HuH-7.5 (cell line): ENCODE results near the gene JUN.

Experiments used
- DNase-seq: peaks from one replicate; pipeline ENCODE4 v3.0.0; 2011; ENCODE audit warnings: low spot score

The JUN gene

DNA sequence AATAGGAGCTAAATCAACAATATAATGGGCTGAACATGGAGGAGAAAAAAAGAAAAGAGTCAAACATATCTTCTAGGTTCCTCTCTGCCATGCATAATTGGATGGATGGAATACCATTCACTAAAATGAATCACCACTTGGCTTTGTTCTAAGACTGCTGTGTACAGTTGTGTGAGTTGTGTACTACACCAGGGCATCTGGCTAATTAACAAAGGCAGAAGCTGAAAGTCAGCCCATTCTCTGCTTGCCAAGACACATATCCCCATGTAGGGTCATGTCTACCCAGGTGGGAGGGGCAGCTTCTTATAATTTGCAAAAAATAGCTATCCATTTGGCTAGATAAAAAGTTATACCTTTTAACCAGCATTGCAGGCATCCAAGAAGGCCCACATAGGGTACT is 21.0 kb downstream of the JUN start:
- DNase-seq: no peak

DNA sequence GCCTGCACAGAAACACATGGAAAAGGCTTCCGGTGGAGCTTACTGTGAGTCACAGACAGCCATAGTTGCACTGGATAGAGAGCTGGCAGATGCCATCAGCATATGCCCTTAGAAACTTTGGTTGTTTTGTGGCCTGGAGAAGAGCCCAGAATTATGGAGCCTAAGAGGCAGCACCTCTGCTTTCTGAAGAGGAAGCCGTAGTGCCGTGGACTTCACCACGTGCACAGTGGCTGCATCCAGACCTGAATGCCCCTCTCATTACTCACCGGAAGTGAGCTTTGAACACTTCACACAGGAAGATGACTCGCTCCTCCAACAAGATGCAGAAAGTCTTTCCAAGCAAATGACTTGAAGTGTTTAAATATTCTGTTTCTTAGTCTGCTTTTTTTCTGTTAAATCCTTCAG is 28.4 kb downstream of the JUN start:
- no peak for DNase-seq

DNA sequence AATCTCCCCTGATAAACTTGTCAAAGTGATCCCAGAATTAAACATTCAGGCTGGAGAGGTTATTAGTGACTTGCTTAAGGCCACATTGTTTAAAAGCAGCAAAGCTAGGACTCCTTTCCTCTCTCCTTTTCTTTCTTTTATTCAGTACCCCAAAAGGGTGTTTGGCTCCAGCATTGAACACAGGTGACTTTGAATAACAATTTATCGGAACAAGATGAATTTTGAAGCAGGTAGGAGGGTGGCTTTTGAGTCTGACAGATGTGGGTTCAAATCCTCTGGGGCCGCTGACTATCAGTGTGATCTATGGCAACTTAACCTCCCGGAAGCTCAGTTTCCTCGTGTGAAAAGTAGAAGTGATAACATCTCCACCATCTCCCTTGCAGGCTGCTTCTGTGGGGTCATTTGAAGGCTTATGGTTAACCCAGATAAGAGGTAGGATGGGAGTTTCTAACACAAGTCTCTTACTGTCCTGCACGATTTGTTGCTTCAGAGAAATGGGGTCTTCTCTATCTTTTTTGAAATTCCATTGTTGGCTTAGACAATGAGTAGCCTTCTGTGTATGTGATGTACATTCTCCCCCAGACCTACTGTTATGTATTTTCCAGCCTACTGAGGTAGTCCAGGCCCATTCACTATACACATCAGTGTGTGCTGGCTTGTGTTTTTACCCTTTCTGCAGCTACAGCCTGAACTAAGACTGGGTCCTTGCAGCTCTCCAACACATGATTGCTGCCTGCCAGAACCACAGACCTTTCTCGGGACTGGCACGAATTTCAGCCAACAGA is 29.0 kb downstream of the JUN start:
- DNase-seq: no peak

DNA sequence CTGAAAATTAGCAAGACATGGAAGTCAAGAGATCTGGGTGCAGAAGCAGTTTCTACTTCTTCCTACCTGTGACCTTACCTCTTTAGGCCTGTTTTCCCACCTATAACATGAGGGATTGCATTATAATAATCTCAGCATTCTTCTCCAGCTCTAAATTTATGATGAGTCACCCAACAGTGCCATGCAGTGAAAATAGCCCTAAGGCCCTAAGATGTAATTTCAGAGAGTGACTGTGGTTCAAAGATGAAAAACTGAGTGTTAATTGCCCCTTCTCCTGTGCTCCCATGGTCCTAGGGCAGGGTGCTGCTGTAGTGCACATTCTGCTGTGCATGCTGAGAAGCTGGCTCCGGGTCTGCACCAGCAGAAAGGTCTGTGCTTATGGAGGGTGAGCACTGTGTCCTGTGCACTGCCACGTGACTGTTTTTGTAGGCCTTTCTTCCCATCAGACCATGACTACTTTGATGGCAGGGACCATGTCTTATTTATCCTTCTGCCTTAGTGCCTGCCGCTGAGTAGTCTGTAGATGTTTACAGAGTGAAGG is 29.7 kb downstream of the JUN start:
- DNase-seq: no peak

DNA sequence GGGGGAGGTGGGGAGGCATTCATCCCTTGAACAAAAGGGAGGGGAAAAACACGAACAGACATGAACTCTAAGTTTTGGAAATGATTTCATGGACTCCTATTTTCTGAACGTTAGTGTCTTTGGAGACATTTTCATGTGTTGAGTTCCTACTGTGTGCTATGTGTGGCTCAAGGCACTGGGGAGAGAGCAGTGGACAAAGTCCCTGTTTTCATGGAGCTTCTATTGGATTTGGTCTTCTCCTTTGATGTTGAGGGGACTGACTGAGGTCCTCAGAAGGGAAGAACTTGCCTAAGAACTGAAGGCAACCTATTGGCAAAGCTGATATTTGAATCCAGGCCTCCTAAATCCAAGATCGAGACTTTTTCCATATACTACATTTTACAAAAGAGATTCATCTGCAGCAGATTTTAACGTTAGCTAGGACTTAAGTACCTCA is 30.4 kb downstream of the JUN start:
- no peak for DNase-seq

DNA sequence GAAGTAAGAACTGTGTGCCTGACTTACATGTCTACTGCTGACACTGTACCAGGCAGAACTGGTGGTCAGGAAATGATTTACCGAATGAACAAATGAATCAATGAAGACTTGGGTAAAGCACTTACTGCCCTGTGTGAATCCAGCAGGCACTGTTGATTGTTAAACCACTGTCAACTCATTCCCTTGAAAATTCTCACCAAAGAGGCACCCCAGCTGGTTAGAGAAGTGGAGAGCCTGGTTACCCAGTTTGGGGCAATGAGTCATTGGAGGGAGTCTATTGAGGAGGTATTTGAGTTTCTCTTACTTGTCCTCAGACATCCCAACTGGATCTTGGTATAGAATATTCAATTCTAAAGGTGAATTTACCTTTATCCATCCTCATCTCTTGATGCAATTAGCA is 34.2 kb downstream of the JUN start:
- no peak for DNase-seq

DNA sequence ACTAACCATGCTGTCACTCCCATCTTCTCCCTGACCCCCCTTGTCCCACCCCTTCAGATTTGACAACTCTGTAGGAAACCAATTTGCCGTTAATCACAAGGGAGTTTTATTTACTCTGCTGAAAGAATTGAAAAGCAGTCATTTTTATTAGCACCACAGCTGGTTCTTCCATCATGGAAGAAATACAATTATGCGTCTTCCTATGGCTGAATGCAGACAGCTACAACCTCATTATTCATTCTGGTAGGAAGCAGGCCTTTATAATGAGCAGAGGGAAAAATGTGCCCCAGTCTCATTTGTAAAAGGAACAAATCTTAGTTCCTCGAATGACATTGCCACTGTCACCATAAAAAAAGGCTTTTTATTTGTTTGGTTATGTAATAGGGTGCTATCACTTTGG is 35.2 kb downstream of the JUN start:
- DNase-seq: no peak

DNA sequence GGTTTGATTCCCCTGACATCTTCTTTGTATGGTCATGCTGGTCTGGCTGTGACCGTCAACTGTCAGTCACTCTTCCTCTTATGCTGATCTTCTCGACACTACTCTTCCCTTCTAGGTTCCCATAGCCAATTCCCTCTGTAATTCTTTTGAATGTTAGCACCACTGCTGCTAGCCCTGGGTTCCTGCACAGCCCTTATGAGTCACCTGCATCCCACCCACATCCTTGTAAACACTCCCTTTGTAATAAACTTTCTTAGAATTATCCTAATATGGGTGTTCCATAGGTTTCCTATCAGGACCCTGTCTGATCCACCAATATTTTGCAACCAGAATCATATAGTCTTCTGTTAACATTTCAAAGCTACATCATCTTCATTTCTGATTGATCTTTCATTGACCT is 37.1 kb downstream of the JUN start:
- DNase-seq: no peak

DNA sequence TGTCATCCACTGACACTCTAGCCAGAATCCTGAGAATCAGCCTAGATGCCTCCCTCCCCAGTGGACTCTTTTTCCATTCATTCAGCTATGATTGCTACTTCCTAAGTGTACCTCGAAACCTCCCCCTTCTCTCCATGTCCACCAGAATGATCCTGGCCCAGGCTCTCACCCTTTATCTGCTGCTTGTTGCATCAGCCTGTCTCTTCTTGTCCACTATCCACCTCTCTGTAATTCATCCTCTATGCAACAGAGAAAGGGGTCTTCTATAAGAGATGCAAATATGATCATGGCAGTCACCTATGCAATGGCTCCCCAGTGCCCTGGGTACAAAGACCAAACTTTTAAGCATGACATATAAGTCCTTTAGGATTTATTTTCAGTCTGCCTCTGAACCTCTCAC is 37.7 kb downstream of the JUN start:
- no peak for DNase-seq

DNA sequence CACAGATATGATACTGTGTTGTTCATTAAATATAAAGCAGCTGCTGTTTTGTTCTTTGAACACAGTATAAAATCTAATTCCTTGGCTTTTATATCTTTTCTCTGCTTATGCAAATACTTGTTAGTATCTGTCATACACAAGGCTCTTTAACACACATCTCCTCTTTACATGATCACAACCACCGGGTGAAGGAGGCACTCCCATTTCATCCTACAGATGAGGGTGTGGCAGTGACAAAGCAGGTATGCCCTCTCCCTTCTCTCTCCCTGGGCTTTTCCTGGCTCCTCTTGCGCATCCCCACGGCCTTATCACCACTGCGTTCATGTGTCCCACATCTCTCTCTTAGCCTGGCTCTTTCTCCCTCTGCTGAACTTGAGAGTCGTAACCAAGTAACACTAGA is 38.2 kb downstream of the JUN start:
- no peak for DNase-seq

DNA sequence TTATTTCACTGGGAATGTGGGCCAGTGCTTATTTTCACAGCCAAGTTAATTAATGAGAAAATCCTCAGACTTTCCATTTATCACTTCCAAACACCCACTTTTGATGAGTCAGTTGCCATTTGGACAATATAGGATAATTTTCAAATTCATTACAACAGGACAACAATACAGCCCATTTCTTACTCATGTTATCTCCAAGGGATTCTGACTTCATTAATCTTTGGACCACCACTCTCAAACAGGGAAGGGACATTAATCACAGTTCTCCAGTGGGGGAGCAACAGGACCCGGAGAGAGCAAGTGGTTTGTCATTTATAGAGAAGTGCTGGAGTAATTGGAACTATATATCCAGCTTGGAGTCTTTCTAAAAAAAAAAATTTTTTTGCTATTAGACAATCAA is 38.7 kb downstream of the JUN start:
- no peak for DNase-seq

DNA sequence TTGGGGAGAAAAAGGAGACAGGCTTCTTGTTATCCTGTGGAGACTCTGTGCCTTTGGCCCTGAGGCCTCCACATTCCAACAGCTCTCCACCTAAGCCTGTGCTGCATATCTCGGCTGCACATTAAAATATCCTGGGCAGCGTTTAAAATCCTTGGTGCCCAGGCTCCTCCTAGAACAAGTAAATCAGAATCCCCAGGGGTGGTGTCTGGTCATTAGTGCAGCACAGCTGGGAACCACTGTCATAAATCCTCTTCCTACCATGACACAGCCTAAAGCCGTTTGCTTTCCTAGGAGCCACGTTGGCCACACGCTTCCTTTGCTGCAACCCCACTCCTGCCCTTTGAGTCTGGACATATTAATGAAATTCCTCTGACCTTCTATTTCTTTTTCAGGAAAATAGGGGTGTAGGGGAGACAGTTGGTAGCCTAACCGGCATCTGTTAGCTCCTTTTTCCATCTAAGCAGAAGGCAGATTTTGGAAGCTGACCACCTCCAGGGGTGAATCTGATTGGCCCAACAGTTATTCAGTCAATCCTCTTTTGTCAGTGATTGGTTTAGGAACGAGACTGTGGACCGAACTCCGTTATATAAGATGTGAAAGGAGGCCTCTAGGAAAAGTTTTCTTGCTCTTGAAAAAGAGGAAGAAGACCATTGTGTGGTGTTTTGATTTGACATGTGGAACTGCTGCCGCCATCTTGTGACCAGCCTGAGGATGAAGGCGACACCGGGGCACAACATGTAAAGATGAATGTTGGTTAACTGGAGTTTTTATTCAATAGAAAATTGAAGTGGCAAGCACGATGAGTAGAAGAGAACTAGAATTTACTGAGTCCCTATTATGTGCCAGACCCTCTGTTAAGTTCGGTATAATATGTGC is 41.9 kb downstream of the JUN start:
- DNase-seq: no peak

DNA sequence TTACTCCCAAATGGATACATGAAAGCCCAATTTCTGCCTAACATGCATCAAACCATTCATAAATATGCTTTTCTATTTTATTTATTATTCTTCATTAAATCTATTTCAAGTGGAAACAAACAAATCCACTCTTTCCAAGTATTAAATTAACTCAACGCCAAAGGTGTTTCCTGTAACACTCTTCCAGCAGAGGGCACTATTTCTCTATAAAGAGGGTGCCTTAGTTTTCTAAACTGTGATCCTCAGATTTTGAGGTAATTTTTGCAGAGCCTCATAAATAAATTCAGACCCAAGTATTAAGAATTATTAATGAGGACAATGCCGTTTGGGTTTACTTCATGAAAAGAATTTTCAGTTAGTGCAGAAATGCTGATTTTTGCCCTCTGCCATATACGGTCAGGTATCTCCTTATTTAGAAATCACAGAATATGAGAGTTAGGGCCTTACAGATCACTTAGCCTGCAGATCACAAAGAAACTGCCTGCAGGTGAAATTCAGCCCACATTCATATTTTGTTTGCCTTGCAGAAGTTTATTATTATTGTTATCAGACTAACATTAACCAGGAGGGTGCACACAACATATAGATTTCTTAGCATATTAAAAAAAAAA is 43.9 kb downstream of the JUN start:
- DNase-seq: no peak

DNA sequence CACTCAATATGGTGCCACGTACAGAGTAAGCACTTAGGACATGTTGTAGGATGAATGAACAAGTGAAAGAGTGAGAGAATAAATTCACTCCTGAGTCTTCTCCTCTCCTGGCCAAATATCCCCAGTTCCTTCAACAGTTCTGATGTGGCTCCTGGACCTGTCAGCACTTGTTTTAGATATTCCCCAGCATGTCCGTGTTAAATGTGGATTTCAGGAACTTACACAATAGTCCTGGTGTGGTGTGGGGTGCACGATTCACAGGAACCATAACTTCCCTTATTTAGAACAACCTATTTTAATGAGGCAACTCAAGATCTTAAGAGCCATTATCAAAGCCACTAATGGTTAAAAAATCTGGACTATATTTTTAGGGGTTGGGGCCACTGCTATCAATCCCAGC is 45.0 kb downstream of the JUN start:
- DNase-seq: no peak

DNA sequence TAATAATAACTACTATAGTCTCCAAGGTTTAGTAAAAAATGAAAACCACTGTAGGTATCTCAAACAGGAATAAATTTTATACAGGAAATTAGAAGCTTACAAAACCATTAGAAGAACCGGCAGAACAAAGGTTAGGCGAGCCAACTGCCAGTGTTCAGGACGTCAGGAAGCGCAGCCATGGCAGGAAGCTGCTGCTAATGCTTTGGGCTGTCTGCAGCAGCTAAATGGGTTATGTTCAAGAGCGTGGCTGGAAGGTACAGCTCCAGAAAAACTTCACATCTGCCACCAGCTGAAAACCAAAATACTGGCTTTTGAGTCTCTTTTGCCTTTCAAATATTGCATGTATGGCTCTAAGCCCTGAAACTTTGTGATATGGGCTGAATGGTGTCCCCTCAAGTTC is 48.3 kb downstream of the JUN start:
- DNase-seq: no peak

DNA sequence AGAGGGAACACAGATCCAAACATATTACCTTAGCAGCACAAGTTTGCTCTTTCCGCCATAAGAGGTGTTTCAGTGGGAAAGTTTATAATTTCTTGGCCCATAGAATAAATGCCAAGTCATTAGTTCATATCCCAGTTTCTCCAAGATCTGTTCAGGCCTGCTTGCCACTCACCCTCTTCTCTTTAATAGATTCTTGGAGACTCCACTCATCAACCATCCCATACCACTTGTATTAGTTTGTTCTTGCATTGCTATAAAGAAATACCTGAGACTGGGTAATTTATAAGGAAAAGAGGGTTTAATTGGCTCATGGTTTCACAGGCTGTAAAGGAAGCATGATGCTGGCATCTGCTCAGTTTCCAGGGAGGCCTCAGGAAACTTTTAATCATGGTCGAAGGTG is 49.2 kb downstream of the JUN start:
- DNase-seq: no peak

DNA sequence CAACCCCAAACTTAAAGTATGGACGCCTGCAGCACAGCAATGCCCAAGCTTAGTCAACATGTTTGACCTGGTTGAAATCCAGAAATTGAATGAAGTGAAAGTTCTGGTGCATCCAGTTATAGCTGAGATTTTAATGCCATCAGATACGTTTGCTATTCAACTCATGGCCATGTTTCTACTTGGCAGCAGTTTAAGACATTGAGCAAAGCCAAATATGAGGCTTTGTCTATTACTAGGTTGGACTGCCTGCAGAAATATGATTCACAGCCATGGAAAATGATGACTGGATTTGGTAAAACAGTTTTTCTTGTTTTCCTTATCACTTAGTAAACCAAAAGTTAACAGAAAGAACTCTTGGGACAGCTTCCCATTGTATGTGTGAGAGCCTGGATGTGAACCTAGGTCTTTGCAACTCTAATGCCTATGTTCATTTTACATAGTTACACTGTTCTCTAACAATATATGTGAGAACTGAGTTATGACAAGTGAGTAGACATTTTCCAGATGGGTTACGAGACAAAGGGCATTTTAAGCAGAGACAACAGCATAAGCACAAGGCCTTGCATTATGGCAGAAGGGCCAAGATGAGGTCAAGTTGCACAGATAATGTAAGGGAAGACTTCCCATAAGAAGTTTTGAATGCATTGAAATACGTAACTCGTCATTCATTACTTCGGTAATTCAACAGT is 51.6 kb downstream of the JUN start:
- DNase-seq: no peak
